Measurements from ENCODE around the gene ZNF324.
"Not testable (repeated sequence)": the region's sequence is repeated elsewhere in the genome, so short reads cannot be mapped to it uniquely, and the experiment has no call there.

Gene ZNF324

DNA sequence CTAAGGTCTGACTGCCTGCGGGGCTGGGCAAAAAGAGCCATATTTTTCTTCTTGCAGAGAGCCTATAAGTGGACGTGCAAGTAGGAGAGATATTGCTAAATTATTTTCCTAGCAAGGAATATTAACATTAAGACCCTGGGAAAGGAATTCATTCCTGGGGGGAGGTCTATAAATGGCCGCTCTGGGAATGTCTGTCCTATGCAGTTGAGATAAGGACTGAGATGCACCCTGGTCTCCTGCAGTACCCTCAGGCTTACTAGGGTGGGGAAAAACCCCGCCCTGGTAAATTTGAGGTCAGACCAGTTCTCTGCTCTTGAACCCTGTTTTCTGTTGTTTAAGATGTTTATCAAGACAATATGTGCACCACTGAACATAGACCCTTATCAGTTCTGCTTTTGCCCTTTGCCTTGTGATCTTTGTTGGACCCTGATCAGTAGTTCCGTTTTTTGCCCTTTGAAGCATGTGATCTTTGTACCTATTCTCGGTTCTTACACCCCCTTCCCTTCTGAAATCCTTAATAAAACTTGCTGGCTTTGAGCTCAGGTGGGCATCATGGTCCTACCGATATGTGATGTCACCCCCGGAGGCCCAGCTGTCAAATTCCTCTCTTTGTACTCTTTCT lies 40.8 kb downstream of the ZNF324 start:
- ATAC-seq, result not testable (repeated sequence)

GRCh38 chr19:58509731-58510083 lies 42.8 kb downstream of the ZNF324 start:
- ATAC-seq, result no peak

DNA sequence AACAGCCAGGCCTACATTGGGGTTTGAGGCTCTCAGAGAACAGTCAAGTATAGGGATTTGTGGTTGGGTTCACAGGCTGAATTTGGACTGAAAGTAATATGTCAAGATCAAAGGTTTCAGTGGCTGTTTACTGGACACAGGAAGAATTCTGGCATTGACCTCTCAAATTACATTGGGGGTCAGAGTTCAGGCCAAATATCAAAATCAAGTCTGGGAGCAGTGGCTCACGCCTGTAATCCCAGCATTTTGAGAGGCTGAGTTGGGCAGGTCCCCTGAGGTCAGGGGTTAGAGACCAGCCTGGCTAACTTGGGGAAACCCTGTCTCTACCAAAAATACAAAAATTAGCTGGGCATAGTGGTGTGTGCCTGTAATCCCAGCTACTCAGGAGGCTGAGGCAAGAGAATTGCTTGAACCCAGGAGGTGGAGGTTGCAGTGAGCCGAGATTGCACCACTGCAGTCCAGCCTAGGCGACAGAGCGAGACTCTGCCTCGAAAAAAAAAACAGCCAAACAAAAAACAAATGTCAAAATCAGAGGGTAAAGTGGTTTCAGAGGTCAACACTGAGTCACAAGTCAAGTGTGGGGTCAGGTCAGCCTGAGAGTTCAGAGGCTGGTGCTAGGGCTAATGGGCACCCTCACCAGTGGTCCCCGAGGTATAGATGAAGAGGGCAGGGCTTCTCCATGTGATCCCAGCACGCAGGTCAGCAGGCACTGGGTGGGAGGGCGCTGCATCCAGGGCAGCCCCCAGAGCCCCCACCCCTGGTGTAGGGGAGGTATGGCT lies 43.4 kb downstream of the ZNF324 start:
- no peak for ATAC-seq

- no peak for ATAC-seq
Observed at GRCh38 chr19:58511353-58512208, 44.7 kb downstream of the ZNF324 start, which contains the start of gene SLC27A5. SLC27A5 (minus strand) TSS chr19:58511992; CDS start chr19:58511955, 37 bp downstream.

DNA sequence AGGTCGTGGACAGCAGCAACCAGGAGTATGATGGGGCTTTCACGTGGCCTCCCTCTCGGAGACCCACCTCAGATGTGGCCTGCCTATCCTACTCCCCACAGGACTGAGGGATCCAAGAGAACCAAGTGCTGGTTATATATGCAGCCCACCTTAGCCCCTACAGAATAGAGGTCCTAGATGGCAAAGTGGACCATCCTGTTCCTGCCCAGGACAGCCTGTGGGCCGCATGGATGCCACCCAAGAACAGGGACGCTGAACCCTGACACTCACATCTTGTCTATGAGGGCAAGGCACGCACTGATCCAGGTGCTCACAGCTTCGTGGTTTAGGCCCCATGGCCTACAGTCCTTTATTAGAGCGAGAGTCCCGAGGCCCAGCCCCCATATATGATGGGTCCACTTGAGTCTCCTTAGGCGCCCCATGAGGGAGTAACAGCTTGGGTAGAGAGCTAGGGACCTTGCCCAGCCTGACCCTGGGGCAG lies 46.4 kb downstream of the ZNF324 start:
- no peak for ATAC-seq

DNA sequence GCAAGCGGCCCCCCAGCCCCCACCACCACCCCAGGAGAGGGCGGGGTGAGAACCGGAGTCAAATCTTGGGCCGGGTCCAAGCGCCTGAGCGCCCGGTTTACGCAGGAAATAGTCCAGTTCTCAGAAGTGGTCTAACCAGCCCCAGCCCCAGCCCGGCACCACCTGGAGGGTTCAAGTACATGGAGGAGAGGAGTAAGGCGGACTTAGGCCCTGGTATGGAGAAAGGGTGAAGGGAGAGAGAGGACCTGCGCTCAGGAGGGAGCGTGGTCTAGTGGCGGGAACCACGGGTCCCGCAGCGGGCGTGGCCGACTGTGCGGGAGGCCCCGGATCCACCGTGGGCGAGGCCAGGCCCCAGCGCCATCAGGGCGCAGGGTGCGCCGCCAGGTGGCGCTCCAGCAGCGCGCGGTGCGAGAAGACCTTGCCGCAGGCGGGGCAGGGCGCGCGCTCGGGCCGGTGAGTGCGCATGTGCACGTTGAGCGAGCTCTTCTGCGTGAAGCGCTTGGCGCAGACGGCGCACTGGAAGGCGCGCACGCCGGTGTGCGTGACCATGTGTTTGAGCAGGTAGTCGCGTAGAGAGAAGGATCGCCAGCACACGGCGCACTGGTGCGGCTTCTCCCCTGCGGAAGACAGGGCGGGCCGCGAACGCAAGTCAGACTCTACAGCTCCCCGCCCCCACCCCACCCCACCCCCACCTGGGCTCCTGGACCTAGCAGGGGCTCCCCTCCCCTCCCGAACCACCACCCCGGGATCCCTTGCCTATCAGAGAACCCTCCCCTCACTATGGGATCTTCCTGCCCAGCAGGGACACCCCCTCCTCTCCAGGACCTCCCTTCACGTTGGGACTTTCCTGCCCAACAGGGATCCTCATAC lies 47.0 kb downstream of the ZNF324 start:
- peak; percentile 90 to 94 for ATAC-seq

DNA sequence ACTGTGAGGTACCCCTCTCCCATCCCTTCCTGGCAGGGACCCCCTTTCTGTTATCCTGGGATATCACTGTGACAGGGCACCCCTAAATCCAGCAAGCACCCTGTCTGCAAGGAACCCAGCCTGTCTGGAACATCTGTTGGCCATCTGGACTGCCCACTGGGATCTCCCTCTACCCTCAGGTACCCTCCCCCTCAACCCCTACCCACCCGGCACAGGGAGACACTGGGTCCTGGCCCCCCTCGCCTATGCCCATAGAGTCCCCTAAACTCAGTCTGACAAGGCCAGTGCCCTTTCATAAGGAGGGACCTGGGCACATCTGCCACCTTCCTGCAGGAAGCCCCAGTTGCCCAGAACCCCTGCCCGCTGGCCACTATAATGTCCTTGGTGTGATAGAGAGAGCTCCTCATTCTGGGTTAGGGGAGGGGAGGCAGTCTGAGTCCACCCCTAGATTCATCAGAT lies 47.7 kb downstream of the ZNF324 start:
- ATAC-seq, result no peak

DNA sequence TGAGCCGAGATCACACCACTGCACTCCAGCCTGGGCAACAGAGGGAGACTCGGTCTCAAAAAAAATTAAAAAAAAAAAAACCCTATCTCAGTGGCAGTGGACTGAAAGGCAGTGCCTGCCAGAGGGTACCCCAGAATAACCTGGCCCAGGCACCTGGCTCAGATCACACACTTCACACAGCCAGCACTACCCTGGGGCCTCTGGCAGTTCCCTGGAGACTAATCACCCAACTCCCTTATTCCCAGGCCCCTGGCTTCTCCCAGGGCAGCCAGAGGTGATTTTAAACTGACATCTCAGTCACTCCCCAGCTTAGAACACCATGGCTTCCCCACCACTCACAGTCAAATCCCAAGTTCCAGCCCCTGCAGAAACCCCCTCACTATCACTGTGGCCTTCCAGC lies 48.4 kb downstream of the ZNF324 start:
- ATAC-seq, result no peak

- ATAC-seq, result no peak
Observed at GRCh38 chr19:58516246-58516836, 49.5 kb downstream of the ZNF324 start.

DNA sequence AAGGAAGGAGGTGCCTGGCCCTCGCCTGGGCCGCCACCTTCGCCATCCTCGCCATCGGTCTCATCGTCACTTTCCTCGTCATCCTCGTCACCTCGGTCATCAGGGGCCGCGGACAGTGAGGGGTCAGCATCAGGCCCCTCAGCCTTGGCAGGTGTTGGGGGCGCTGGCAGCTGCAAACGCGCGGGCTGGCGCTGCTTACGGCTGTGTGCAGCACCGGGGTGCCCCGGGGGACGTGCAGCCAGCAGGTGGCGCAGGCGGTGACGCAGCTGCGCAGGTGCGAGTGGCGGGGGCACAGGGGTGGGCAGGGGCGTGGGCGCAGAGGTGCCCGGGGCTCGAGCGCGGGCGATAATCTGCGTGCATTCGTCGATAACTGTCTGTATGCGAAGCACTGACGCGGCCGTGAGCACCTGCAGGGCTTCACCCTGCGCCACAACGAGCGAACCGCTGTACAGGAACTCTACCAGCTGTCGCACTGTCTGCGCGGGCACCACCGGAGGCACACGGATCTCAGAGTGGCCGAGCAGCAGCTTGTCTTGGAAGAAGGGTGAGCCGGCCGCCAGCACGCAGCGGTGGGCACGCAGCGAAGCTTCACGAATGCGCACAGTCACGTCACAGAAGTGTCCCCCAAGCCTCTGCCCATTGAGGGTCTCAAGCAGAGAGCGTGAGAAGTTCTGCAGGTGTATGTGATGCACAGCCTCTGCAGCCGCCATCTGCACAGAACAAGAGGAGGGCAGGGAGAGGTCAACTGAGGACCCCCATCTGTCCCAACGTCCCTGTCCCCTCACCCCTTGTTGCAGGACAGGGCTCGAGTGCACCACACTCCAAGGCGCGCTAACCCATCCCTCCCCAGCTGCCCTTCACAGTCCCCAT lies 50.3 kb downstream of the ZNF324 start:
- no peak for ATAC-seq

- no peak for ATAC-seq
Observed at GRCh38 chr19:58518256-58519086, 51.6 kb downstream of the ZNF324 start.

- peak; percentile 3 to 5 for ATAC-seq
Observed at GRCh38 chr19:58519087-58519354, 52.1 kb downstream of the ZNF324 start.

DNA sequence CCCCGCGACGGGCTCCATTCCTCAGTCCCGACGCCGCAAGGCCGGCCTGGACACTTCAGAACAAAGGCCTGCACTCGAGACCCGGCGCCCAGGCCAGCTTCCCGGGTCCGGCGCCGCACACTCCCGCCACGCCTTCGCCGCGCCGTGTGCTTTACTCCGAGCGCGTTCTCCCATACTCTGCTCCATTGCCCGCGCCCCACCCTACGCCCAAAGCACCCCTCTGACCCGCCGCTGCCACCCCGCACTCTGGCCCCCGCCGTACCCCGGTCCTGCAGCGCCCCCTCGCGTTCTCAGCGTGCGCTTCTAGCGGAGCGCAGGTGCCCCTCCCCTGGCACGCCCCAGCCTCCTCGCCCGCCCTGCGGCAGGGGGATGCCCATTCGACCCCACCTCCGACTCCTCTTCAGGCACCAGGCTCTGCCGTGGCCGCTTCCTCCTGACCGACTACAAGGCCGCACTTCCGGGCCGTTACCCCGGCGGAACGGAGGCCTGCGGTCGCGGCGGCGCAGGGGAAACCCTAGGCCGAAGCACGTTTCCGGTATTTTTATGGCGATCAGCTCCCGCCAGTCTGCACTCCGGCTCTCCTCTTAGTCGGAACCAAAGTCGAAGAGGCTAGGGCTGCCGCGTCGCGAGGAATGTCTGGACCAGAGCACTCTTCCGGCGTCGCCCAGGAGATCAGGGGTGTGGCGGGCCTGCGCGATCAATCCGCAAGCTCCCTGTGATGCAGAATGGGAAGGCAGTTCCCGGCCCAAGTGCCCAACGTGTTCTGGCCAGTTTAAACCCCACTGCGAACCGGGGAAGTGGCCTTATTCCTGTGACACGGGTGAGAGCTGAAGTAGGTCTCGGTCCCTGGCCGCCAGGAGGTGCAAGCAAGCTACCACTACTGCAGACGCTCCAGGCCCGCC lies 52.7 kb downstream of the ZNF324 start, which contains the start of gene ZBTB45:
Gene ZBTB45 (minus strand): TSS at position 456 of the 902 bp plus-strand sequence. CDS start 2,137 bp downstream, outside the sequence.
- peak; percentile 88 for ATAC-seq

DNA sequence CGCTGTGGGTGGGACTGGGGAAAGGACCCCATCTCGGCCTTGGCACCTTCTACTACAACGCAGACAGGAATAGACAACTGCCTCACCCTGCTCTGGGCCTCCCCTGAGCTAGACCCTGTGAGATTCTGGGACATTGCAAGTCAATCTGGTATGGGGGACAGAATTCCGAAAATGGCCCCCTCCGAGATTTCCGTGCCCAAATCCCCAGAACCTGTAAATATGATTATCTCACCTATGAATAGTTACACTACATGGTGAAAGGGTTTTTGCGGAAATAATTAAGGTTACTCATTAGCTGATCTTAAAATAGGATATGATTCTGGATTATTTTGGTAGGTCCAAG lies 53.3 kb downstream of the ZNF324 start:
- no peak for ATAC-seq

- no peak for ATAC-seq
Observed at GRCh38 chr19:58521651-58522050, 54.8 kb downstream of the ZNF324 start.

DNA sequence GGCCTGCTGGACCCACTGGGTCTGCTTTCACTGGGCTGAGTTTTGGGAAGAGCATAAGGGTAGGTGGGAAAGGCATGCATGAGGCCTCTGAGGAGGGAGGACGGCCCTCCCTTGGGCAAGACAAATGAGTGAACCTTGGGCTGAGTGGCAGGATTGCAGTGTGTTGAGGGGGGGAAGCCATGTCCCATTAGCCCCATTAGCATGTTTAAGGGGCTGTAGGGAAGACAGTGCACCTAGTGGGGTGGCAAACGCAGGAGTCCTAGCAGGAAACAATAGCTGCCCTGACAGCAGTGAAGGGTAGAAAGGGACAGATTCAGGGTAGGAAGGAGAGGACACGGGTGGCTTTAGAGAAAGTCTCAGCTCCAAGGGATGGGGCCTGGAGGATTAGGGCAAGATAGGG lies 55.8 kb downstream of the ZNF324 start:
- ATAC-seq, result no peak
